SJCRH30 (cell line): Measurements from ENCODE around the gene SLC25A19. TPM values are rescaled to one million over a fixed set of nuclear protein-coding genes. Genes with fewer than 3 reads are reported as not detected.

Experiments
- DNase-seq, 2 experiments: peaks; one replicate each; pipeline ENCODE4 v3.0.0-alpha.2; 2015 to 2020
- H3K27ac ChIP-seq: fragments of 250-450 bp; sonication (Bioruptor Pico); 2 replicates; pipeline ENCODE4 v1.5.1; 2020; ENCODE audit warnings: mild to moderate bottlenecking, moderate library complexity
- H3K27me3 ChIP-seq: fragments of 250-450 bp; sonication (Bioruptor Pico); 2 replicates; pipeline ENCODE4 v1.5.1; 2020; ENCODE audit warnings: mild to moderate bottlenecking, moderate library complexity
- H3K36me3 ChIP-seq: fragments of 250-450 bp; sonication (Bioruptor Pico); 2 replicates; pipeline ENCODE4 v1.5.1; 2020; ENCODE audit warnings: mild to moderate bottlenecking, moderate library complexity
- H3K4me1 ChIP-seq: fragments of 250-450 bp; sonication (Bioruptor Pico); 2 replicates; pipeline ENCODE4 v1.5.1; 2020; ENCODE audit warnings: mild to moderate bottlenecking, moderate library complexity
- H3K4me3 ChIP-seq: fragments of 250-450 bp; sonication (Bioruptor Pico); 2 replicates; pipeline ENCODE4 v1.5.1; 2020; ENCODE audit warnings: mild to moderate bottlenecking, moderate library complexity
- H3K9me3 ChIP-seq: fragments of 250-450 bp; sonication (Bioruptor Pico); replicated peaks from 2 replicates; pipeline ENCODE4 v1.5.1; 2020; ENCODE audit warnings: mild to moderate bottlenecking, moderate library complexity
- total RNA-seq: library from RNA; depleted of rRNA; stranded (reverse); fragments of >200 nt; shearing (Covaris generic); gene quantifications from 2 replicates; pipeline ENCODE4 v1.2.3, GENCODE V29; 2014; rRNA removed

The SLC25A19 gene
- 16.2 and 18.7 TPM in 2 replicates for total RNA-seq

- H3K36me3 ChIP-seq: no peaks in the 10 kb centered on the region
- no peaks in the 10 kb centered on the region for H3K27me3 ChIP-seq
- H3K27ac ChIP-seq: peak within 1 kb of the TSS; percentile 15; the same call in 1 of the 2 replicates
- no peaks in the 10 kb centered on the region for H3K4me1 ChIP-seq
- DNase-seq: peak; percentile 99
- peak within 1 kb of the TSS; percentile 79 for H3K4me3 ChIP-seq
- H3K9me3 ChIP-seq: no peaks in the 10 kb centered on the region
Measured at GRCh38 chr17:75289115-75289831, at the start of gene SLC25A19. SLC25A19 (minus strand) TSS chr17:75289433; CDS start chr17:75286764, 2,669 bp downstream.

GRCh38 chr17:75338335-75338734, 49.1 kb upstream of the SLC25A19 start:
- no peaks in the 10 kb centered on the region for H3K36me3 ChIP-seq
- no peak for DNase-seq
- peaks cover 7% of the 10 kb centered on the region for H3K4me1 ChIP-seq
- H3K9me3 ChIP-seq: no peaks in the 10 kb centered on the region
- no peak overlapping the region for H3K27ac ChIP-seq
- H3K27me3 ChIP-seq: no peaks in the 10 kb centered on the region
- H3K4me3 ChIP-seq: no peak overlapping the region

DNA sequence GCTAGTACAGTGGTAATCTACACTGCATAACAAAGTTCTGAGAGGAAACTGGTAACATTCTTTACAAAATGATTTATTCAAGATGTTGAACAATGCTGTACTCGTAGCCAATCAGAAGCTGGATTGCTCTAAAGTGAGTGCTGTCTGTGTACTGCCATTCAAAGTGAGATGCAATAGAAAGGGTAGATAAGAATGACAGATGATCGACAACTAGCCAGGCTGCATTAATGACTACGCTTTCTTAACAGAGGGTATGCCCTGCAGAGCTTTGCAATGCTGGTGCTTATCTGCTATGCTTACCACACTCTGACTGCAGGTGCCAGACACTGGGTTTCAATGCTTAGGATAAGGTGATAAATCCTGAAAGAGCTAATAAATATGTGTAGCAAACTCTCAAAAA, 46.1 kb upstream of the SLC25A19 start:
- Histone ChIP-seq H3K27ac (no peak overlapping the region), H3K36me3 (no peaks in the 10 kb centered on the region), H3K4me1 (peaks cover 4% of the 10 kb centered on the region), H3K9me3 (no peaks in the 10 kb centered on the region), H3K4me3 (no peak overlapping the region), H3K27me3 (no peaks in the 10 kb centered on the region)
- DNase-seq: no peak

DNA sequence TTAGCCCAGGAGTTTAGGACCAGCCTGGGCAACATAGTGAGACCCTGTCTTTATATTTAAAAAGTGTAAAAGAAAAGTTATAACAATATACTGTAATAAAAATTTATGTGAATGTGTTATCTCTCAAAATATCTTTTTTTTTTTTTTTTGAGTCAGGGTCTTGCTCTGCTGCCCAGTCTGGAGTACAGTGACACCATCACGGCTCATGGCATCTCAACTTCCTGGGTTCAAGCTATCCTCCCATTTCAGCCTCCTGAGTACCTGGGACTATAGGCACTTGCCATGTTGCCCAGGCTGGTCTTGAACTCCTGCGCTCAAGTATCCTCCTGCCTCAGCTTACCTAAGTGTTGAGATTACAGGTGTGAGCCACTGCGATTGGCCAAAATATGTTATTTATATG, 45.5 kb upstream of the SLC25A19 start:
- H3K27ac ChIP-seq: no peak overlapping the region
- no peaks in the 10 kb centered on the region for H3K27me3 ChIP-seq
- H3K36me3 ChIP-seq: peaks cover 2% of the 10 kb centered on the region; the same call in 1 of the 2 replicates
- no peaks in the 10 kb centered on the region for H3K9me3 ChIP-seq
- H3K4me1 ChIP-seq: peaks cover 4% of the 10 kb centered on the region
- DNase-seq: no peak
- H3K4me3 ChIP-seq: no peak overlapping the region

- peaks cover 12% of the 10 kb centered on the region for H3K36me3 ChIP-seq
- no peaks in the 10 kb centered on the region for H3K27me3 ChIP-seq
- H3K4me1 ChIP-seq: no peaks in the 10 kb centered on the region
- H3K9me3 ChIP-seq: no peaks in the 10 kb centered on the region
- DNase-seq: no peak
- H3K27ac ChIP-seq: no peak overlapping the region
- no peak overlapping the region for H3K4me3 ChIP-seq
Measured at GRCh38 chr17:75331671-75332070, 42.4 kb upstream of the SLC25A19 start.

GRCh38 chr17:75327757-75328156, 38.5 kb upstream of the SLC25A19 start:
- Histone ChIP-seq H3K27ac (no peak overlapping the region), H3K27me3 (no peaks in the 10 kb centered on the region), H3K4me3 (no peak overlapping the region), H3K4me1 (peaks cover 4% of the 10 kb centered on the region; the same call in 1 of the 2 replicates), H3K9me3 (no peaks in the 10 kb centered on the region), H3K36me3 (peaks cover 17% of the 10 kb centered on the region)
- no peak for DNase-seq

- Histone ChIP-seq H3K9me3 (no peaks in the 10 kb centered on the region), H3K4me3 (no peak overlapping the region), H3K4me1 (peaks cover 4% of the 10 kb centered on the region; the same call in 1 of the 2 replicates), H3K36me3 (peaks cover 24% of the 10 kb centered on the region), H3K27ac (no peak overlapping the region), H3K27me3 (no peaks in the 10 kb centered on the region)
- no peak for DNase-seq
Measured at GRCh38 chr17:75326226-75326848, 37.1 kb upstream of the SLC25A19 start.

DNA sequence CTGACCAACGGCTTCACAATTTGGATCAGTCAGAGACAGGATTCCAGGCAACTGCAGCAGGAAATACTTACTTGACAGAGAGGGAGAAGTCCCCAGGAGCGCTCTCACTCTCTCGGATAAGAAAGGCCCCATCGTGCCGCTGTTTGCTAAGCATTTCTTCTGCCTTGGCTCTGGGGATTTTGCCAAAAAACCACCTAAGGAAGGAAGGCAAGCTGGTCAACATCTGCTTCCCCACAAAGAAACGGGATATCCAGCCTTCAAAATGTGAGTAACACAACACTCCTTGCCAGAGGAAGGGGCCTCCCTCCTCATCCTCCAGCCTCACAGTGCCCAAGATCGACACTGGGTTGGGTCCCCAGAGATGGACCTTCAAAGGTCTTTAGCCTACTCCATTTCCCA, 36.6 kb upstream of the SLC25A19 start:
- Histone ChIP-seq H3K36me3 (peaks cover 25% of the 10 kb centered on the region), H3K9me3 (no peaks in the 10 kb centered on the region), H3K4me1 (peaks cover 4% of the 10 kb centered on the region; the same call in 1 of the 2 replicates), H3K27me3 (no peaks in the 10 kb centered on the region), H3K27ac (no peak overlapping the region), H3K4me3 (no peak overlapping the region)
- no peak for DNase-seq

- Histone ChIP-seq H3K4me3 (no peak overlapping the region), H3K4me1 (peaks cover 4% of the 10 kb centered on the region; the same call in 1 of the 2 replicates), H3K9me3 (no peaks in the 10 kb centered on the region), H3K27ac (no peak overlapping the region), H3K27me3 (no peaks in the 10 kb centered on the region), H3K36me3 (peaks cover 29% of the 10 kb centered on the region)
- DNase-seq: no peak
Measured at GRCh38 chr17:75325348-75325747, 36.1 kb upstream of the SLC25A19 start.

DNA sequence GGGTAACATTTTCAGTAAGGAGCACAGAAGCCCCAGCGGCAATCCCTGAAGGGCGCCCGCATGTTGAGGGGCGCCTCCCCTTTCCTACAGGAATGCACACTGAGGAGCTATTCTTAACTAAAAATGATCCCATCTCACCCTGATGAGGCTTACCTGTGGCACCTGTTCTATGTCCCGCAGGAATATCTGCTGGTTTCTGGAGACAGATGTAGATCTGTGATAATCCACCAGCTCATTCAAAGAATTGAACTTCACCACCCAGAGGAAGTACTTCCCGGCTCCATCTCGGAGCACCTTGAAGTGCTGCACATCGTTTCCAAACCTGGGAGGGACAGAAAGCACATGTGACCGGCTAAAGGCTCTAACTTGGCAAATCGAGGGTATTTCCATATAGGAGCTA, 32.3 kb upstream of the SLC25A19 start:
- Histone ChIP-seq H3K27ac (no peak overlapping the region), H3K27me3 (no peaks in the 10 kb centered on the region), H3K4me1 (peaks cover 4% of the 10 kb centered on the region; the same call in 1 of the 2 replicates), H3K9me3 (no peaks in the 10 kb centered on the region), H3K36me3 (peaks cover 19% of the 10 kb centered on the region), H3K4me3 (no peak overlapping the region)
- no peak for DNase-seq

DNA sequence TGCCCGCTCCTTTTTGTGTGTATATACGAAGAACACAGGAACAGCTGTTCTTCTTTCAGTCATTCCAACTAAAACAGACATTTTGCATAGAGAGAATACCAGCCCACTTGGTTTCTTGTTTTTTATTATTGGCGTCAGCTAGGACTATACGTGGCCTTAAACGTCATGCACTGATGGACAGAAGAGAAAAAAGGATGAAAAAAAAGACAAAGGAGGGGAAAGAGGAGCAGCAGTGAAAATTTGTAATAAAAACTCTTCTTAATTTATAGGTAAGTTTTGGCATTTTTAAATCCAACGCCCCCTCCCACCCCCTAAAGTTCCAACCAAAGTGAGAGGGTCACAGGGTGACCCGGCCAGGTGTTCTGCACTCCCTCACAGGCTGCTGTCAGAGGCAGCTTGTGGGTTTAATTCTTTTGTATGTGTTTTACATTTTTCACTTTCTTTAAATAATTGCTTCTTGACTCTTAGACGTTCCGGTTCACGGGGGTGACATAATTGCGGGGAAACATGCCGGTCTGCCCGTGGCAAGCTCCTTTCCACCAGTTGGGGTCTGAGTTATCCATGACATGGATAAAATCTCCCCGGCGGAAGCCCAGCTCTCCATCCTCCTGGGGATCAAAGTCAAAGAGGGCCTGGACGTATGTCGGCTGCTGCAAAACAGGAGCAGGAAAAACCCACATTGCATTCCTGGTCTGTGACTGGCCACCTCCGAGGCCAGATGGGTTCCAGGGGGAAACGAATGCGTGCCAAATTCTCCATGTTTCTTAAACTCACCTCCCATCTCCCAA, 30.9 kb upstream of the SLC25A19 start:
- H3K27ac ChIP-seq: no peak overlapping the region
- peak in 1 of 2 experiments; percentile 22 for DNase-seq
- H3K36me3 ChIP-seq: peaks cover 16% of the 10 kb centered on the region
- H3K27me3 ChIP-seq: no peaks in the 10 kb centered on the region
- H3K9me3 ChIP-seq: no peaks in the 10 kb centered on the region
- peaks cover 4% of the 10 kb centered on the region; the same call in 1 of the 2 replicates for H3K4me1 ChIP-seq
- H3K4me3 ChIP-seq: no peak overlapping the region

GRCh38 chr17:75318615-75319222, 29.5 kb upstream of the SLC25A19 start:
- no peak overlapping the region for H3K4me3 ChIP-seq
- no peak for DNase-seq
- H3K27ac ChIP-seq: no peak overlapping the region

DNA sequence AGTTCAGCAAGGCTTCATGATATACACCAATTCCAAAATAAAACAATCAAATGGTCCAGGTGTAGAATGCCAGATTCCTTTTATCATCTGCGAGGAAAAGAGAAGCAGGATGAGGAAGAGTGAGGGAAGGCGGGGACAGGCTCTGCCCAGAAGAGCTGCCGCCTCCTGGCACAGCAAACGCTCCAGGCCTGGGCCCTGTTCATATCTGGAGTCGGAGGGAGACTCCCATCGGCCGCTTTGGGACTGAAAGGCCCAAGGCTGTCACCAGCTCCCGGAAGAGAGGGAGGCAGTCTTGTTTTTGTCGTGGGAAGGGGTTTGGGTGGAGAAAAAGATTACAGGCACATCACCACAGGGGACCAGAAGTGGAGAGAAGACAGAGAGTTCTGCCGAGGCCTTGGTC, 29.0 kb upstream of the SLC25A19 start:
- Histone ChIP-seq H3K4me1 (peaks cover under 1% of the 10 kb centered on the region; the same call in 1 of the 2 replicates), H3K4me3 (no peak overlapping the region), H3K9me3 (no peaks in the 10 kb centered on the region), H3K27me3 (no peaks in the 10 kb centered on the region), H3K27ac (no peak overlapping the region), H3K36me3 (peaks cover 14% of the 10 kb centered on the region)
- no peak for DNase-seq

More at GRCh38 chr17:75318615-75319222, 29.5 kb upstream of the SLC25A19 start:
- peaks cover 16% of the 10 kb centered on the region for H3K36me3 ChIP-seq
- H3K4me1 ChIP-seq: peaks cover 4% of the 10 kb centered on the region; the same call in 1 of the 2 replicates
- no peaks in the 10 kb centered on the region for H3K27me3 ChIP-seq
- no peaks in the 10 kb centered on the region for H3K9me3 ChIP-seq

DNA sequence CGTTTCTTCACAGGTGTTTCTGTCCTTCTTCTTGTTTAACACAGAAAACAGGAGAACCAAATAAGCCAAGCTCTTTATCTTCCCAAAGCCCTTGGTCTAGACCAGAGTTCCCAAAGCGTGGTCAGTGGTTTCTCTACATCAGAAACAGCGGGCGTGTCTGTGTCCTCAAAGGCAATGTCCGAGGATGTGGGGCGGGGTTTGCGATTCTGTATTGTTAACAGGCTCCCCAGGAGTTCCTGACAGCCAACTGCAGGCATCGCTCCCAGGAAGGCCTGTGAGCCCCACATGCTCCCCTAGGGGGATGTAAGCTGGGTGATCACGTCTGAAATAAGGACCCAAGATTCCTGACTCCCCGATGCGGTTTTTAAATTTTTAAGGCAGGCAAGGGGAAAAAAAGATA, 28.4 kb upstream of the SLC25A19 start:
- peak in 1 of 2 experiments; percentile 32 for DNase-seq

More for the DNA sequence above, 28.4 kb upstream of the SLC25A19 start:
- H3K9me3 ChIP-seq: no peaks in the 10 kb centered on the region
- H3K27me3 ChIP-seq: no peaks in the 10 kb centered on the region
- H3K4me3 ChIP-seq: no peak overlapping the region
- peaks cover 14% of the 10 kb centered on the region for H3K36me3 ChIP-seq
- no peak overlapping the region for H3K27ac ChIP-seq
- no peaks in the 10 kb centered on the region for H3K4me1 ChIP-seq
